Measurements from ENCODE around the gene STBD1.

GRCh38 chr4:76354517-76355473 lies 48.3 kb downstream of the STBD1 start:
- TF ChIP-seq CTCF (IDR thresholded peaks at IDR 0.05; ENCODE audit: borderline replicate concordance, extremely low read depth, low read length, poor library complexity, severe bottlenecking) (no peak), EZH2 (IDR thresholded peaks at IDR 0.05; ENCODE audit: borderline replicate concordance, low read depth, low read length, severe bottlenecking) (no peak)

All from DND-41 (cell line).